GM12874 (cell line): ENCODE measurements around the gene OCIAD1.
A peak's percentile ranks its signal among the peaks of the same experiment; 100 is the strongest.

Experiments used
- TF ChIP-seq, protein P1 (sequence below): IDR thresholded peaks from 2 replicates; pipeline ENCODE4 v1.5.1; 2011; ENCODE audit warnings: low read depth, mild to moderate bottlenecking, control low read depth, low read length, moderate library complexity; ENCODE audit not compliant: insufficient read depth

Gene OCIAD1

GRCh38 chr4:48905363-48906015, 74.6 kb downstream of the OCIAD1 start:
- TF ChIP-seq, protein P1, sequence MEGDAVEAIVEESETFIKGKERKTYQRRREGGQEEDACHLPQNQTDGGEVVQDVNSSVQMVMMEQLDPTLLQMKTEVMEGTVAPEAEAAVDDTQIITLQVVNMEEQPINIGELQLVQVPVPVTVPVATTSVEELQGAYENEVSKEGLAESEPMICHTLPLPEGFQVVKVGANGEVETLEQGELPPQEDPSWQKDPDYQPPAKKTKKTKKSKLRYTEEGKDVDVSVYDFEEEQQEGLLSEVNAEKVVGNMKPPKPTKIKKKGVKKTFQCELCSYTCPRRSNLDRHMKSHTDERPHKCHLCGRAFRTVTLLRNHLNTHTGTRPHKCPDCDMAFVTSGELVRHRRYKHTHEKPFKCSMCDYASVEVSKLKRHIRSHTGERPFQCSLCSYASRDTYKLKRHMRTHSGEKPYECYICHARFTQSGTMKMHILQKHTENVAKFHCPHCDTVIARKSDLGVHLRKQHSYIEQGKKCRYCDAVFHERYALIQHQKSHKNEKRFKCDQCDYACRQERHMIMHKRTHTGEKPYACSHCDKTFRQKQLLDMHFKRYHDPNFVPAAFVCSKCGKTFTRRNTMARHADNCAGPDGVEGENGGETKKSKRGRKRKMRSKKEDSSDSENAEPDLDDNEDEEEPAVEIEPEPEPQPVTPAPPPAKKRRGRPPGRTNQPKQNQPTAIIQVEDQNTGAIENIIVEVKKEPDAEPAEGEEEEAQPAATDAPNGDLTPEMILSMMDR: peak; percentile 19; the same call in 1 of the 2 replicates

- TF ChIP-seq, protein P1: 0 out of 2 replicates have a peak, but pooled peaks have one; percentile 20
Observed at GRCh38 chr4:48906206-48907173, 75.6 kb downstream of the OCIAD1 start, which contains the start of gene OCIAD2. Gene OCIAD2 (minus strand): TSS chr4:48906774. CDS start chr4:48904549, 2,225 bp downstream.

GRCh38 chr4:48907706-48908477, 77.0 kb downstream of the OCIAD1 start:
- TF ChIP-seq, protein P1: no peak

DNA sequence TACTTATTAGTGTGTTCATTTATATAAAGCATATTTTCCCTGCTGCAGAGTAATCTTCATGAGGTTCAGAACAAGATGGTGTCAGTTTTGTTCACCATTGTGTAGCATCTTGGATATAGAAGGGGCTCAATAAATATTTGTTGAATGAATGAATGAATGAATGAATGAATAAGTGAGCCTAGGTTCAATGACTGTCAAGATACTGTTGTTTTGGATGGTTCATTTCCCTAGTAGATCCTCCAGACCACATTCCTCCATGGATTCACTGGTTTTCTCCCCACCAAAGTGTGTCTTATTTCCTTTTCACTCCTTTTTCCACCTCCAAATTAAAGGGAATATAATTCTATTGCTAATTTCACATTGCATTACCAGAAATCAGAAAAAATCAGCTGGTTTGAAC, 77.8 kb downstream of the OCIAD1 start:
- TF ChIP-seq, protein P1: no peak

DNA sequence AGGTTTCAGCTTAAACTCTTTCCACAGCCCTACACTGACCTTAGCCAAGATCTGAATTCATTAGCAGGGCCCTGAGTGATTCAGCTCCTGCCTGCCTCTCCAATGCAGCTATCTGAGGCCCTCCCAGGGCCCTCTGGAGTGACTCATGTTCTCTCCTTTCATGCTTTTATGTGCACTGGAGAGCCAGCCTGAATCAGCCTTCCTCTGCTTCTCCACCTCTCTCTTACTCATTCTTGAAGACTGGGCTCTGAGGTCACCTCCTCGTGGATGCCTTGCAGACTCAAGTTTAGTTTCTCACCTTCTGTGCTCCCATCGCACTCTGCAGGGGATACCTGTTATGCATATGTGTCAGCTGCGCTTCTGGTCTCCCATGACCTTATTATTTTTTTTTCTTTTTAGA, 78.8 kb downstream of the OCIAD1 start:
- TF ChIP-seq, protein P1: no peak

GRCh38 chr4:48910511-48910910, 79.6 kb downstream of the OCIAD1 start:
- TF ChIP-seq, protein P1: no peak
